Calu3 (cell line): ENCODE data around the gene TBC1D8. TPM values are rescaled to one million over a fixed set of nuclear protein-coding genes. Genes with fewer than 3 reads are reported as not detected.

Source experiments
- BruUV-seq: library from RNA; stranded (reverse); fragments of 400-500 nt; replicated peaks from 2 replicates; lab custom pipeline; 2021; lab: Mats Ljungman, UMichigan
- CTCF ChIA-PET: fragments of 300-600 bp; sonication (Branson Sonifier 250); formaldehyde crosslinking; loops from one replicate; lab custom pipeline; 2022; ENCODE audit warnings: antibody characterized with exemption; lab: Charles Lee
- DNase-seq: peaks from one replicate; pipeline ENCODE4 v3.0.0; 2022
- H3K27ac Mint-ChIP-seq: one replicate; pipeline ENCODE4 v1.8.0; 2022; ENCODE audit warnings: mixed read lengths; ENCODE audit not compliant: unreplicated experiment
- H3K27me3 Mint-ChIP-seq: one replicate; pipeline ENCODE4 v1.8.0; 2022; ENCODE audit warnings: mixed read lengths; ENCODE audit not compliant: unreplicated experiment
- H3K36me3 Mint-ChIP-seq: one replicate; pipeline ENCODE4 v1.8.0; 2022; ENCODE audit warnings: mild to moderate bottlenecking, moderate library complexity, mixed read lengths; ENCODE audit not compliant: insufficient read depth, unreplicated experiment
- H3K4me1 Mint-ChIP-seq: one replicate; pipeline ENCODE4 v1.8.0; 2022; ENCODE audit warnings: mild to moderate bottlenecking, low read depth, mixed read lengths; ENCODE audit not compliant: unreplicated experiment
- H3K4me3 Mint-ChIP-seq: one replicate; pipeline ENCODE4 v1.8.0; 2022; ENCODE audit warnings: mild to moderate bottlenecking, low read depth, moderate library complexity, mixed read lengths; ENCODE audit not compliant: unreplicated experiment
- H3K9me3 Mint-ChIP-seq: one replicate; pipeline ENCODE4 v1.8.0; 2022; ENCODE audit warnings: low read depth, mixed read lengths; ENCODE audit not compliant: unreplicated experiment
- CTCF ChIP-seq: fragments of 200-600 bp; IDR thresholded peaks from one replicate; pipeline ENCODE4 v1.8.0; 2022; ENCODE audit warnings: antibody characterized with exemption; ENCODE audit not compliant: unreplicated experiment
- intact Hi-C: fragments of 100-400 bp; cut with micrococcal nuclease; formaldehyde crosslinking; loops from one replicate; pipeline ENCODE4 v1.10.0; 2022; ENCODE audit not compliant: unreplicated experiment
- total RNA-seq: library from RNA; stranded (reverse); gene quantifications from 2 replicates; pipeline ENCODE4 v1.2.3, GENCODE V29; 2022

TBC1D8 gene
- total RNA-seq, 1 experiment from 2014 or later: 25.3 TPM

DNA sequence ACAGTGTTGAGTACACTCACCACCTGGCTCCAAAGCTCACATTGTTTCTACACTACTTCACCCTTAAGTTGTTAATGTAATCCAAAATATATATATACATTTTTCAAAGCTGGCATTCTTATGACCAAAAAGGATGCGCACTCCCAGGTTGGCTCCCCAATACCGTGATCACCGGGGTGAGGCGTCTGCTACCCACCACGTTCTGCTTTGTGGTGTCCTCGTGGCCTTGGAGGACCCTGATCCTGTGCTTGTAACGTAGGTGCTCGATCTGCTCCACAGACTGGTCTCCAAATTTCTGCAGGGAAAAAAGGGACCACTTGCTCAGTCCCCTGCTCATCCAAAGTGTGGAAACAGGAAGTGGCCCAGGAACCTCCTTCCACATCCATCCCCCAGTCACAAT, 123.3 kb downstream of the TBC1D8 start:
- BruUV-seq: no TSS peak
- Mint-ChIP-seq H3K4me3 (no peak overlapping the region), H3K36me3 (peaks cover 42% of the 10 kb centered on the region), H3K27me3 (no peaks in the 10 kb centered on the region), H3K9me3 (no peaks in the 10 kb centered on the region), H3K4me1 (no peaks in the 10 kb centered on the region), H3K27ac (no peak overlapping the region)
- CTCF ChIA-PET: no interaction called here
- TF ChIP-seq CTCF: no peak
- no peak for DNase-seq
- intact Hi-C loops: no loop called here

GRCh38 chr2:101026923-101027469, 124.2 kb downstream of the TBC1D8 start:
- H3K4me1 Mint-ChIP-seq: no peaks in the 10 kb centered on the region
- no TSS peak for BruUV-seq
- intact Hi-C loops: no loop called here
- H3K36me3 Mint-ChIP-seq: peaks cover 39% of the 10 kb centered on the region
- H3K27me3 Mint-ChIP-seq: no peaks in the 10 kb centered on the region
- no peak overlapping the region for H3K27ac Mint-ChIP-seq
- no peak for TF ChIP-seq CTCF
- no peak overlapping the region for H3K4me3 Mint-ChIP-seq
- no peak for DNase-seq
- no peaks in the 10 kb centered on the region for H3K9me3 Mint-ChIP-seq
- CTCF ChIA-PET: interaction anchor here (0.6 kb wide), 1 partner anchor 314 kb away, joined by 10 read pairs; no protein-coding TSS in a partner anchor

- CTCF ChIA-PET: interaction anchor here (0.6 kb wide), 1 partner anchor 315 kb away, joined by 10 read pairs; no protein-coding TSS in a partner anchor
- no peaks in the 10 kb centered on the region for H3K9me3 Mint-ChIP-seq
- no peak for TF ChIP-seq CTCF
- H3K27me3 Mint-ChIP-seq: no peaks in the 10 kb centered on the region
- no peak overlapping the region for H3K27ac Mint-ChIP-seq
- no peak for DNase-seq
- H3K4me1 Mint-ChIP-seq: no peaks in the 10 kb centered on the region
- H3K36me3 Mint-ChIP-seq: peaks cover 46% of the 10 kb centered on the region
- no TSS peak for BruUV-seq
- intact Hi-C loops: no loop called here
- H3K4me3 Mint-ChIP-seq: no peak overlapping the region
These were observed 124.9 kb downstream of the TBC1D8 start for GRCh38 chr2:101026253-101026701.

- Mint-ChIP-seq H3K9me3 (no peaks in the 10 kb centered on the region), H3K4me1 (no peaks in the 10 kb centered on the region), H3K27me3 (no peaks in the 10 kb centered on the region), H3K4me3 (no peak overlapping the region), H3K27ac (no peak overlapping the region), H3K36me3 (peaks cover 53% of the 10 kb centered on the region)
- BruUV-seq: no TSS peak
- CTCF ChIA-PET: interaction anchor here (0.6 kb wide), 1 partner anchor 127 kb away, joined by 3 read pairs; no protein-coding TSS in a partner anchor
- intact Hi-C loops: no loop called here
- TF ChIP-seq CTCF: no peak
- DNase-seq: no peak
These were observed 125.6 kb downstream of the TBC1D8 start for GRCh38 chr2:101025561-101025960.
